PC-9 (cell line): ENCODE results near the gene DCAF17. TPM values are rescaled to one million over a fixed set of nuclear protein-coding genes. Genes with fewer than 3 reads are reported as not detected.
"Not testable (repeated sequence)": the region's sequence is repeated elsewhere in the genome, so short reads cannot be mapped to it uniquely, and the experiment has no call there.

Experiments used
- BruUV-seq: library from RNA; stranded (reverse); fragments of 400-500 nt; replicated peaks from 2 replicates; lab custom pipeline; 2021; lab: Mats Ljungman, UMichigan
- CTCF ChIA-PET: fragments of 300-600 bp; sonication (Branson Sonifier 250); formaldehyde crosslinking; loops from one replicate; lab custom pipeline; 2022; ENCODE audit warnings: antibody characterized with exemption; lab: Charles Lee
- POLR2A ChIA-PET: fragments of 300-600 bp; sonication (Branson Sonifier 250); formaldehyde crosslinking; loops from one replicate; lab custom pipeline; 2022; ENCODE audit warnings: antibody characterized with exemption; ENCODE audit not compliant: unreplicated experiment; lab: Charles Lee
- DNase-seq, 2 experiments: peaks; one replicate each; pipeline versions ENCODE4 v3.0.0 to v3.0.0-alpha.2; 2015 to 2022; ENCODE audit warnings: mixed read lengths in 1 of 2
- H2AFZ ChIP-seq: fragments of 200-600 bp; sonication (generic); 2 replicates; pipeline ENCODE4 v1.8.1; 2017; ENCODE audit warnings: antibody characterized with exemption
- H3F3A ChIP-seq: fragments of 200-600 bp; sonication (generic); 2 replicates; pipeline ENCODE4 v1.8.1; 2017; ENCODE audit warnings: antibody characterized with exemption, mild to moderate bottlenecking, low read depth; ENCODE audit not compliant: insufficient read depth
- H3K27ac ChIP-seq: fragments of 200-600 bp; sonication (generic); 2 replicates; pipeline ENCODE4 v1.6.1; 2016; ENCODE audit warnings: mixed run types
- H3K27me3 ChIP-seq: fragments of 200-600 bp; sonication (generic); 2 replicates; pipeline ENCODE4 v1.6.1; 2016; ENCODE audit warnings: low read depth, mixed run types; ENCODE audit not compliant: insufficient read depth
- H3K36me3 ChIP-seq: fragments of 200-600 bp; sonication (generic); 2 replicates; pipeline ENCODE4 v1.6.1; 2016; ENCODE audit warnings: low read depth, mixed run types
- H3K4me1 ChIP-seq: fragments of 200-600 bp; sonication (generic); replicated peaks from 2 replicates; pipeline ENCODE4 v1.6.1; 2016; ENCODE audit warnings: mixed run types; ENCODE audit not compliant: insufficient read depth
- H3K4me2 ChIP-seq: fragments of 200-600 bp; sonication (generic); 2 replicates; pipeline ENCODE4 v1.6.1; 2017; ENCODE audit warnings: mixed run types
- H3K4me3 ChIP-seq: fragments of 200-600 bp; sonication (generic); 2 replicates; pipeline ENCODE4 v1.6.1; 2016; ENCODE audit warnings: mixed run types
- H3K79me2 ChIP-seq: fragments of 200-600 bp; sonication (generic); 2 replicates; pipeline ENCODE4 v1.6.1; 2017; ENCODE audit warnings: low read depth, mixed run types
- H3K9me2 ChIP-seq: fragments of 200-600 bp; sonication (generic); 2 replicates; pipeline ENCODE4 v1.8.1; 2017; ENCODE audit warnings: mild to moderate bottlenecking; ENCODE audit not compliant: insufficient read depth
- H3K9me3 ChIP-seq: fragments of 200-600 bp; sonication (generic); 2 replicates; pipeline ENCODE4 v1.8.1; 2016; ENCODE audit warnings: low read depth; ENCODE audit not compliant: insufficient read depth
- H4K20me1 ChIP-seq: fragments of 200-600 bp; sonication (generic); 2 replicates; pipeline ENCODE4 v1.8.1; 2017; ENCODE audit not compliant: insufficient read depth
- EZH2 ChIP-seq: fragments of 200-600 bp; sonication (generic); IDR thresholded peaks from 2 replicates; pipeline ENCODE4 v1.8.0; 2017; ENCODE audit warnings: antibody characterized with exemption, low read depth
- intact Hi-C: fragments of 100-400 bp; cut with micrococcal nuclease; formaldehyde crosslinking; loops from one replicate; pipeline ENCODE4 v1.10.0; 2022; ENCODE audit not compliant: unreplicated experiment
- total RNA-seq: library from RNA; stranded (reverse); gene quantifications from 2 replicates; pipeline ENCODE4 v1.2.3, GENCODE V29; 2021
- TF ChIP-seq, protein P1 (sequence below): fragments of 200-600 bp; sonication (generic); conservative IDR thresholded peaks from 2 replicates; pipeline ENCODE4 v1.6.1; 2017; ENCODE audit warnings: mixed run types, antibody characterized with exemption, mild to moderate bottlenecking, moderate library complexity

The DCAF17 gene
- total RNA-seq, 1 experiment from 2014 or later = 22.0 TPM

- intact Hi-C loops = no loop called here
- no peak overlapping the region for H3K4me2 ChIP-seq
- H3K9me3 ChIP-seq = no peaks in the 10 kb centered on the region
- H2AFZ ChIP-seq = no peak overlapping the region
- no TSS peak for BruUV-seq
- no peaks in the 10 kb centered on the region for H3K9me2 ChIP-seq
- POLR2A ChIA-PET = no interaction called here
- no peak for TF ChIP-seq EZH2
- TF ChIP-seq, protein P1, sequence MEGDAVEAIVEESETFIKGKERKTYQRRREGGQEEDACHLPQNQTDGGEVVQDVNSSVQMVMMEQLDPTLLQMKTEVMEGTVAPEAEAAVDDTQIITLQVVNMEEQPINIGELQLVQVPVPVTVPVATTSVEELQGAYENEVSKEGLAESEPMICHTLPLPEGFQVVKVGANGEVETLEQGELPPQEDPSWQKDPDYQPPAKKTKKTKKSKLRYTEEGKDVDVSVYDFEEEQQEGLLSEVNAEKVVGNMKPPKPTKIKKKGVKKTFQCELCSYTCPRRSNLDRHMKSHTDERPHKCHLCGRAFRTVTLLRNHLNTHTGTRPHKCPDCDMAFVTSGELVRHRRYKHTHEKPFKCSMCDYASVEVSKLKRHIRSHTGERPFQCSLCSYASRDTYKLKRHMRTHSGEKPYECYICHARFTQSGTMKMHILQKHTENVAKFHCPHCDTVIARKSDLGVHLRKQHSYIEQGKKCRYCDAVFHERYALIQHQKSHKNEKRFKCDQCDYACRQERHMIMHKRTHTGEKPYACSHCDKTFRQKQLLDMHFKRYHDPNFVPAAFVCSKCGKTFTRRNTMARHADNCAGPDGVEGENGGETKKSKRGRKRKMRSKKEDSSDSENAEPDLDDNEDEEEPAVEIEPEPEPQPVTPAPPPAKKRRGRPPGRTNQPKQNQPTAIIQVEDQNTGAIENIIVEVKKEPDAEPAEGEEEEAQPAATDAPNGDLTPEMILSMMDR = no peak
- H3K27ac ChIP-seq = no peak overlapping the region
- CTCF ChIA-PET = no interaction called here
- H3K4me1 ChIP-seq = no peaks in the 10 kb centered on the region
- H3K79me2 ChIP-seq = no peaks in the 10 kb centered on the region
- H4K20me1 ChIP-seq = no peaks in the 10 kb centered on the region
- H3K27me3 ChIP-seq = no peaks in the 10 kb centered on the region
- no peak overlapping the region for H3K4me3 ChIP-seq
- no peaks in the 10 kb centered on the region for H3F3A ChIP-seq
- no peak for DNase-seq
- no peaks in the 10 kb centered on the region for H3K36me3 ChIP-seq
Measured at GRCh38 chr2:171490577-171490976, 56.6 kb downstream of the DCAF17 start.

DNA sequence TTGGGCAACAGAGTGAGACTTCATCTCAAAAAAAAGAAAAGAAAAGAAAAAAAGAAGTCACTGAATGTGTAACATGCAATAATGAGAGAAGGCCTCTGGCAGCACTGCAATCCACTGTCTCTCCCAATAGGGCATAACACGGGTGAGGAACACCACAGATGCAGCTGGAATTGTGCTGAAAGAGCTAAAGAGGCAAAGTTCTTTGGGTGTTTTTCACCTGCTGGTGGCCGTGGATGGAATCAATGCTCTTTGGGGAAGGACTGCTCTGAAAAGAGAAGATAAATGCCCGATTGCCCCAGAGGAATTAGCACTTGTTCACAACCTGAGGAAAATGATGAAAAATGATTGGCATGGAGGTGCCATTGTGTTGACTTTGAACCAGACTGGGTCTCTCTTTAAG, 57.3 kb downstream of the DCAF17 start:
- Histone ChIP-seq H3K9me2 (no peaks in the 10 kb centered on the region), H4K20me1 (no peaks in the 10 kb centered on the region), H3K4me3 (no peak overlapping the region), H2AFZ (no peak overlapping the region), H3K27me3 (no peaks in the 10 kb centered on the region), H3F3A (no peaks in the 10 kb centered on the region), H3K36me3 (no peaks in the 10 kb centered on the region), H3K4me2 (no peak overlapping the region), H3K9me3 (no peaks in the 10 kb centered on the region), H3K4me1 (no peaks in the 10 kb centered on the region), H3K79me2 (no peaks in the 10 kb centered on the region), H3K27ac (no peak overlapping the region)
- DNase-seq = no peak
- TF ChIP-seq EZH2 = no peak
- TF ChIP-seq, protein P1 = no peak
- intact Hi-C loops = no loop called here
- no TSS peak for BruUV-seq
- CTCF ChIA-PET = no interaction called here
- POLR2A ChIA-PET = no interaction called here

DNA sequence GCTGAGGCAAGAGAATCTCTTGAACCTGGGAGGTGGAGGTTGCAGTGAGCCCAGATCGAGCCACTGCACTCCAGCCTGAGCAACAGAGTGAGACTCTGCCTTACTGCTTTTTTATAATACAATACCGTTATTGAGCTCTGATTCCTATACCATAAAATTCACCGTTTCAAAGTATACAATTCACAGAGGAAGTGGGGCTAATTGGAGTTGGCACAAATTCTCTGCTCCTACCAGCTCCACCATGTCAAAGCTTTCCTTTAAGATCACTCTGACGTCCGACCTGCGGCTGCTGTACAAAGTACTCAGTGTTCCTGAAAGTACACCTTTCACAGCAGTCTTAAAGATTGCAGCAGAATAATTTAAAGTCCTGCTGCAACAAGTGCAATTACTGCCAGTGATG, 58.6 kb downstream of the DCAF17 start:
- POLR2A ChIA-PET = no interaction called here
- intact Hi-C loops = no loop called here

DNA sequence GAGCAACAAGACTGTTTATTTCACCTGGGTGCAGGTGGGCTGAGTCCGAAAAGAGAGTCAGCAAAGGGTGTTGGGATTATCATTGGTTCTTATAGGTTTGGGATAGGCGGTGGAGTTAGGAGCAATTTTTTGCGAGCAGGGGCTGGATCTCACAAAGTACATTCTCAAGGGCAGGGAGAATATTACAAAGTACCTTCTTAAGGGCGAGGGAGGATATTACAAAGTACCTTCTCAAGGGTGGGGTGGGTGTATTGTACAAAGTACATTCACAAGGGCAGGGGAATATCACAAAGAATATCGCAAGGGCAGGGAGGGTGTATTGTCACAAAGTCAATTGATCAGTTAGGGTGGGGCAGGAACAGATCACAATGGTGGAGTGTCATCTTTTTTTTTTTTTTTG, 63.6 kb downstream of the DCAF17 start:
- H3K79me2 ChIP-seq, H3K36me3 ChIP-seq, H3K4me3 ChIP-seq, CTCF ChIA-PET, POLR2A ChIA-PET, DNase-seq, H3K4me2 ChIP-seq, H3F3A ChIP-seq, H4K20me1 ChIP-seq, BruUV-seq, H3K9me2 ChIP-seq, H2AFZ ChIP-seq, H3K9me3 ChIP-seq, H3K4me1 ChIP-seq, intact Hi-C loops, H3K27ac ChIP-seq, H3K27me3 ChIP-seq: not testable (repeated sequence)

More for the DNA sequence above, 58.6 kb downstream of the DCAF17 start:
- H3K27me3 ChIP-seq = no peaks in the 10 kb centered on the region
- no peak overlapping the region for H3K4me2 ChIP-seq
- no TSS peak for BruUV-seq
- H3K79me2 ChIP-seq = no peaks in the 10 kb centered on the region
- H3K27ac ChIP-seq = no peak overlapping the region
- H2AFZ ChIP-seq = no peak overlapping the region
- H3K4me3 ChIP-seq = no peak overlapping the region
- H3K36me3 ChIP-seq = no peaks in the 10 kb centered on the region
- no peaks in the 10 kb centered on the region for H4K20me1 ChIP-seq
- CTCF ChIA-PET = no interaction called here
- no peaks in the 10 kb centered on the region for H3K4me1 ChIP-seq
- no peak for DNase-seq
- no peaks in the 10 kb centered on the region for H3F3A ChIP-seq
- no peak for TF ChIP-seq EZH2
- TF ChIP-seq, protein P1 = no peak
- H3K9me2 ChIP-seq = no peaks in the 10 kb centered on the region
- H3K9me3 ChIP-seq = no peaks in the 10 kb centered on the region
